Ishikawa (cell line): Measurements from ENCODE around the gene SLC2A4RG.

Source experiments
- NFIC ChIP-seq: IDR thresholded peaks from 2 replicates; pipeline ENCODE4 v1.6.1; 2012
- TAF1 ChIP-seq: IDR thresholded peaks from 2 replicates; pipeline ENCODE4 v1.6.1; 2012; ENCODE audit warnings: low read depth, mild to moderate bottlenecking
- TEAD4 ChIP-seq: IDR thresholded peaks from 2 replicates; pipeline ENCODE4 v1.6.1; 2012

DNA sequence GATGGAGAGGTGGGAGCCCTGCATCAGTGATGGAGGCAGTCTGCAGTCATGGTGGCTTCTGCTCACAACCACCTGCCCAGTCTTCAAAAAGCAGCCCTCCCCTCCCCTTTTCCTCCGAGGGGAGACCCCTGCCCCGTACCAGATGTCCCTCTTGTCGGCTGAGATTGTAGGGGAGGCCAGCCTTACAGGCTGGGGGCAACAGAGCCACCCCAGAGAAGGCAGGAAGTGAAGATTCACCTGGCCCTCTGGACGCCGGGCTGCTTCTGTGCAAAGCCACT, 38.6 kb upstream of the SLC2A4RG start:
- TF ChIP-seq TAF1 (no peak), TEAD4 (no peak), NFIC (no peak)
